Neural cell (in vitro differentiated cells): ENCODE measurements around the gene AHNAK. TPM values are rescaled to one million over a fixed set of nuclear protein-coding genes. Genes with fewer than 3 reads are reported as not detected.

Experiments
- H2AFZ ChIP-seq: fragments of 200-600, 300-800 bp; sonication (generic), shearing (Covaris generic); 2 replicates; pipeline ENCODE4 v1.6.0; 2014; ENCODE audit warnings: low read depth, mild to moderate bottlenecking, antibody characterized with exemption, low read length, moderate library complexity
- H3F3A ChIP-seq: fragments of 200-600 bp; shearing (Covaris generic); 2 replicates; pipeline ENCODE4 v1.6.1; 2016; ENCODE audit warnings: mild to moderate bottlenecking, moderate library complexity, mixed read lengths, antibody characterized with exemption, low read length; ENCODE audit not compliant: insufficient read depth, poor library complexity, severe bottlenecking
- H3K27ac ChIP-seq: fragments of 200-600, 300-800 bp; sonication (generic), shearing (Covaris generic); 2 replicates; pipeline ENCODE4 v1.5.1; 2014; ENCODE audit warnings: mild to moderate bottlenecking, low read length, moderate library complexity
- H3K27me3 ChIP-seq: fragments of 300-800, 200-600 bp; sonication (generic), shearing (Covaris generic); 2 replicates; pipeline ENCODE4 v1.6.0; 2014; ENCODE audit warnings: mild to moderate bottlenecking, low read depth, low read length, moderate library complexity; ENCODE audit not compliant: insufficient read depth
- H3K36me3 ChIP-seq: fragments of 300-800, 200-600 bp; sonication (generic), shearing (Covaris generic); 2 replicates; pipeline ENCODE4 v1.5.1; 2014; ENCODE audit warnings: mild to moderate bottlenecking, antibody characterized with exemption, low read length, moderate library complexity; ENCODE audit not compliant: insufficient read depth
- H3K4me2 ChIP-seq: fragments of 300-800, 200-600 bp; sonication (generic), shearing (Covaris generic); 2 replicates; pipeline ENCODE4 v1.6.0; 2014; ENCODE audit warnings: mild to moderate bottlenecking, low read length
- H3K4me3 ChIP-seq: fragments of 300-800, 200-600 bp; sonication (generic), shearing (Covaris generic); 2 replicates; pipeline ENCODE4 v1.5.1; 2014; ENCODE audit warnings: mild to moderate bottlenecking, low read length, moderate library complexity
- H3K79me2 ChIP-seq: fragments of 200-600 bp; shearing (Covaris generic); replicated peaks from 2 replicates; pipeline ENCODE4 v1.6.0; 2014; ENCODE audit warnings: mild to moderate bottlenecking, low read length, moderate library complexity; ENCODE audit not compliant: insufficient read depth
- H3K9ac ChIP-seq: fragments of 300-800, 200-600 bp; sonication (generic), shearing (Covaris generic); 2 replicates; pipeline ENCODE4 v1.6.1; 2016; ENCODE audit warnings: mild to moderate bottlenecking, low read length, mixed read lengths
- H3K9me2 ChIP-seq: fragments of 200-600 bp; shearing (Covaris generic); 2 replicates; pipeline ENCODE4 v1.6.1; 2016; ENCODE audit warnings: mild to moderate bottlenecking, low read length, mixed read lengths; ENCODE audit not compliant: insufficient read depth
- H3K9me3 ChIP-seq: fragments of 200-600, 300-800 bp; sonication (generic), shearing (Covaris generic); 2 replicates; pipeline ENCODE4 v1.6.1; 2016; ENCODE audit warnings: mild to moderate bottlenecking, mixed run types, low read length, moderate library complexity, mixed read lengths
- H4K20me1 ChIP-seq: fragments of 200-600 bp; shearing (Covaris generic); 2 replicates; pipeline ENCODE4 v1.6.1; 2016; ENCODE audit warnings: mild to moderate bottlenecking, mixed run types; ENCODE audit not compliant: insufficient read depth
- EP300 ChIP-seq: fragments of 450-650 bp; conservative IDR thresholded peaks from 2 replicates; pipeline ENCODE4 v1.6.1; 2014; ENCODE audit warnings: antibody characterized with exemption, mild to moderate bottlenecking, moderate library complexity; ENCODE audit not compliant: poor library complexity, severe bottlenecking
- EZH2 ChIP-seq: fragments of 200-600, 300-800 bp; shearing (Covaris generic), sonication (generic); IDR thresholded peaks from 2 replicates; pipeline ENCODE4 v1.6.1; 2014; ENCODE audit warnings: antibody characterized with exemption, low read length, borderline replicate concordance, mild to moderate bottlenecking; ENCODE audit not compliant: insufficient read depth, poor library complexity, severe bottlenecking
- MXI1 ChIP-seq: fragments of 450-650 bp; conservative IDR thresholded peaks from 2 replicates; pipeline ENCODE4 v1.6.1; 2014; ENCODE audit warnings: antibody characterized with exemption, mild to moderate bottlenecking; ENCODE audit not compliant: poor library complexity, severe bottlenecking
- POLR2AphosphoS5 ChIP-seq: IDR thresholded peaks from 2 replicates; pipeline ENCODE4 v1.6.1; 2012
- RAD21 ChIP-seq: fragments of 450-650 bp; conservative IDR thresholded peaks from 2 replicates; pipeline ENCODE4 v1.6.1; 2014; ENCODE audit warnings: antibody characterized with exemption, mild to moderate bottlenecking, moderate library complexity
- TAF1 ChIP-seq: IDR thresholded peaks from 2 replicates; pipeline ENCODE4 v1.6.1; 2012; ENCODE audit warnings: low read depth
- polyA plus RNA-seq: library from polyadenylated mRNA; depleted of rRNA; stranded (reverse); fragments of >200 nt; gene quantifications from 2 replicates; pipeline ENCODE4 v1.2.3, GENCODE V29; 2014
- TF ChIP-seq, protein P1 (sequence below): fragments of 450-650 bp; IDR thresholded peaks from 2 replicates; pipeline ENCODE4 v1.5.1; 2014; ENCODE audit warnings: antibody characterized with exemption, mild to moderate bottlenecking, moderate library complexity; ENCODE audit not compliant: poor library complexity, severe bottlenecking
- TF ChIP-seq, protein P2 (sequence below): IDR thresholded peaks from 2 replicates; pipeline ENCODE4 v1.6.1; 2012; ENCODE audit warnings: borderline replicate concordance

Gene AHNAK
- polyA plus RNA-seq, 1 donor from 2014 or later, result 0.11 TPM

DNA sequence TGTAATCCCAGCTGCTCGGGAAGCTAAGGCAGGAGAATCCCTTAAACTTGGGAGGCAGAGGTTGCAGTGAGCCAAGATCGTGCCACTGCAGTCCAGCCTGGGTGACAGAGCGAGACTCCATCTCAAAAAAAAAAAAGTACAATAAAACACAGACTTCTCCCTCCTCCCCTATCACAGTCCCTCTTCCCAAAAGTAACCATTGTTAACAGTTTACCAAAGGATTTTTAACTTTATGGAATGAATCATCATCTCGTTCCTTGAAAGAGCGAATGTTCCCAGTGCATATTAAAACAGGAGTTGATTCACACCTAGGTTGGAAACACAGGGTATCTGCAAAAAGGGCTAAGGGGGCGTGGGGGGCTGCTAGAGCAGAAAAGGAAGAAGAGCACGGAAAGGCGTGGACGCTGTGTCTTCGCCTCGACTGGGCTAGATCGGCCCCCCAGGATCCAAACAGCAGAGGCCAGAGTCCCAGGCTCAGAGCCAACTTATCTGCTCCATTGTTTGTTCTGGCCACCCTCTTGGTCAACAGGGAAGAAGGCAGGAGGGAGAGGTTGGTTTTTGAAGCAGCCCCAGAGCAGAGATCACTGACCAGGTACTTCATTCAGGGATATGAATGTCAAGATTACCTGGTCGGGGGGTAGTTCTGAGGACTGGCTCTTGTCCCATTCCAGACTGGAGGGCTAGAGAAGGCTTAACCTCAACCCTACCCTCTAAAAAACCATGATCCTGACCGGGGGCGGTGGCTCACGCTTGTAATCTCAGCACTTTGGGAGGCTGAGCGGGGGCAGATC is 2.1 kb upstream of the AHNAK start:
- H3K4me2 ChIP-seq, result no peak overlapping the region
- H3K27me3 ChIP-seq, result peaks cover 46% of the 10 kb centered on the region
- H3F3A ChIP-seq, result no peaks in the 10 kb centered on the region
- no peaks in the 10 kb centered on the region for H3K36me3 ChIP-seq
- no peak overlapping the region for H3K9ac ChIP-seq
- H4K20me1 ChIP-seq, result no peaks in the 10 kb centered on the region
- no peaks in the 10 kb centered on the region for H3K9me3 ChIP-seq
- H3K27ac ChIP-seq, result no peak overlapping the region
- TF ChIP-seq, protein P1, sequence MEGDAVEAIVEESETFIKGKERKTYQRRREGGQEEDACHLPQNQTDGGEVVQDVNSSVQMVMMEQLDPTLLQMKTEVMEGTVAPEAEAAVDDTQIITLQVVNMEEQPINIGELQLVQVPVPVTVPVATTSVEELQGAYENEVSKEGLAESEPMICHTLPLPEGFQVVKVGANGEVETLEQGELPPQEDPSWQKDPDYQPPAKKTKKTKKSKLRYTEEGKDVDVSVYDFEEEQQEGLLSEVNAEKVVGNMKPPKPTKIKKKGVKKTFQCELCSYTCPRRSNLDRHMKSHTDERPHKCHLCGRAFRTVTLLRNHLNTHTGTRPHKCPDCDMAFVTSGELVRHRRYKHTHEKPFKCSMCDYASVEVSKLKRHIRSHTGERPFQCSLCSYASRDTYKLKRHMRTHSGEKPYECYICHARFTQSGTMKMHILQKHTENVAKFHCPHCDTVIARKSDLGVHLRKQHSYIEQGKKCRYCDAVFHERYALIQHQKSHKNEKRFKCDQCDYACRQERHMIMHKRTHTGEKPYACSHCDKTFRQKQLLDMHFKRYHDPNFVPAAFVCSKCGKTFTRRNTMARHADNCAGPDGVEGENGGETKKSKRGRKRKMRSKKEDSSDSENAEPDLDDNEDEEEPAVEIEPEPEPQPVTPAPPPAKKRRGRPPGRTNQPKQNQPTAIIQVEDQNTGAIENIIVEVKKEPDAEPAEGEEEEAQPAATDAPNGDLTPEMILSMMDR, result no peak
- TF ChIP-seq EZH2 (no peak), TAF1 (no peak), MXI1 (no peak), POLR2AphosphoS5 (no peak), RAD21 (no peak), EP300 (no peak)
- TF ChIP-seq, protein P2, sequence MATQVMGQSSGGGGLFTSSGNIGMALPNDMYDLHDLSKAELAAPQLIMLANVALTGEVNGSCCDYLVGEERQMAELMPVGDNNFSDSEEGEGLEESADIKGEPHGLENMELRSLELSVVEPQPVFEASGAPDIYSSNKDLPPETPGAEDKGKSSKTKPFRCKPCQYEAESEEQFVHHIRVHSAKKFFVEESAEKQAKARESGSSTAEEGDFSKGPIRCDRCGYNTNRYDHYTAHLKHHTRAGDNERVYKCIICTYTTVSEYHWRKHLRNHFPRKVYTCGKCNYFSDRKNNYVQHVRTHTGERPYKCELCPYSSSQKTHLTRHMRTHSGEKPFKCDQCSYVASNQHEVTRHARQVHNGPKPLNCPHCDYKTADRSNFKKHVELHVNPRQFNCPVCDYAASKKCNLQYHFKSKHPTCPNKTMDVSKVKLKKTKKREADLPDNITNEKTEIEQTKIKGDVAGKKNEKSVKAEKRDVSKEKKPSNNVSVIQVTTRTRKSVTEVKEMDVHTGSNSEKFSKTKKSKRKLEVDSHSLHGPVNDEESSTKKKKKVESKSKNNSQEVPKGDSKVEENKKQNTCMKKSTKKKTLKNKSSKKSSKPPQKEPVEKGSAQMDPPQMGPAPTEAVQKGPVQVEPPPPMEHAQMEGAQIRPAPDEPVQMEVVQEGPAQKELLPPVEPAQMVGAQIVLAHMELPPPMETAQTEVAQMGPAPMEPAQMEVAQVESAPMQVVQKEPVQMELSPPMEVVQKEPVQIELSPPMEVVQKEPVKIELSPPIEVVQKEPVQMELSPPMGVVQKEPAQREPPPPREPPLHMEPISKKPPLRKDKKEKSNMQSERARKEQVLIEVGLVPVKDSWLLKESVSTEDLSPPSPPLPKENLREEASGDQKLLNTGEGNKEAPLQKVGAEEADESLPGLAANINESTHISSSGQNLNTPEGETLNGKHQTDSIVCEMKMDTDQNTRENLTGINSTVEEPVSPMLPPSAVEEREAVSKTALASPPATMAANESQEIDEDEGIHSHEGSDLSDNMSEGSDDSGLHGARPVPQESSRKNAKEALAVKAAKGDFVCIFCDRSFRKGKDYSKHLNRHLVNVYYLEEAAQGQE, result no peak
- H3K79me2 ChIP-seq, result no peaks in the 10 kb centered on the region
- H3K4me3 ChIP-seq, result no peak overlapping the region
- H2AFZ ChIP-seq, result no peak overlapping the region
- no peaks in the 10 kb centered on the region for H3K9me2 ChIP-seq

DNA sequence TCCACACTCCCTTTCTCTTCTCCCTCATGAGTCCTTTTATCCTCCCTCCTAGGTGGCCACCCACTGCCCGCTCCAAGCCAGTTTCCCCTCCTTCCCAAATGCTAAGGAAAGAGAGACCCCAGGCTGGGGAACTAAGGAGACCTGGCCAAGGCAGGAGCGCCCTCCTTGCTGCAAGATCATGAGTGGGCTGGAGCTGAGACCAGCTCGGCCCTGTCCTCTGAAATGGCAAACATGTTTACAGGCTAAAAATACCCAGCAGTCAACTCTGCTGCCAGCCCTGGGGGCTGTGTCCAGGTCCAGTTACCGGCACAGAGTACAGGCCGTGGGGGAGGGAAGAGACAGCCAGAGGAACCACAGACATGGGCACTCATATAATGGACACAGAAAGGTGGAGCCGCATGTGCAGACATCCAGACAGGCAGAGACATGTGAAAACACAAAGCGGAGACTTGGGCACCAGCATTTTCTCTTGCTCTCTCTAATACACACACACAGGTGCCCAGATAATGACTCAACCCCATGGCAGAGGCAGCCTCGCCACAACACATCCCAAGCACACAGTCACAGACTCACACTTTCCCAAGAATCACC is 1.2 kb upstream of the AHNAK start:
- H3K79me2 ChIP-seq, result no peaks in the 10 kb centered on the region
- no peak overlapping the region for H3K4me2 ChIP-seq
- no peaks in the 10 kb centered on the region for H3K9me3 ChIP-seq
- TF ChIP-seq, protein P2, result no peak
- TF ChIP-seq MXI1 (no peak), TAF1 (no peak)
- no peak overlapping the region for H3K4me3 ChIP-seq
- H4K20me1 ChIP-seq, result no peaks in the 10 kb centered on the region
- H3K27me3 ChIP-seq, result peaks cover 56% of the 10 kb centered on the region
- H3K27ac ChIP-seq, result no peak overlapping the region
- H2AFZ ChIP-seq, result no peak overlapping the region
- H3K9ac ChIP-seq, result no peak overlapping the region
- H3K36me3 ChIP-seq, result no peaks in the 10 kb centered on the region
- H3K9me2 ChIP-seq, result no peaks in the 10 kb centered on the region
- H3F3A ChIP-seq, result no peaks in the 10 kb centered on the region
